Measurements from ENCODE around the gene KTN1.

DNA sequence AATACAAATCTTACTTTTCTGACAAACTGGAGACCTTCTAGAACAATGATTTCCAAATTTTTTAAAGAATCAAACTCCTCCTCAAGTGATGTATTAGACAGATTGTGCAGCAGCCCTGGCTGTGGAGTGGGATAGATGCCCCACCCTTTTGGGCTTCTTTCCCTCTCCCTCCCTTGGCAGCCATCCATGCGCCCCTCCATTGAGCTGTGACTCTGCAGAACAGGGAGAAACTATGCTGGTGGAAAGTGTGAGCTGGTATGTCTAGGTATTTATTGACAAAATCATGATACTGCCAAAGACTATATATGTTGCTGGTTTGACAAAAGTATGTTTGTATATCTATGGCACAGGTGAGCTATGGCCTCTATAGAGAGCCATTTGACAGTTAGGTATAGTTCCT lies 138.5 kb downstream of the KTN1 start:
- TF ChIP-seq GATA3 (IDR thresholded peaks at IDR 0.05; ENCODE audit: low read depth, low read length) (no peak), GATA2 (IDR thresholded peaks at IDR 0.05; ENCODE audit: low read depth, low read length) (no peak)

Measured in SH-SY5Y (cell line).